GM12878 (cell line): Measurements from ENCODE around the gene SMO. TPM values are rescaled to one million over a fixed set of nuclear protein-coding genes. Genes with fewer than 3 reads are reported as not detected.
"Not testable (repeated sequence)": the region's sequence is repeated elsewhere in the genome, so short reads cannot be mapped to it uniquely, and the experiment has no call there.

Experiments used
- ATAC-seq: fragments of 200-7000 bp; cut with Tn5 transposase; 3 replicates; pipeline ENCODE4 v1.9.1; 2020; ENCODE audit warnings: mild to moderate bottlenecking, moderate library complexity
- BruUV-seq: library from RNA; stranded (reverse); fragments of 400-500 nt; replicated peaks from 2 replicates; lab custom pipeline; 2021; lab: Mats Ljungman, UMichigan
- CTCF ChIA-PET: fragments of 300-600 bp; sonication (Branson Sonifier 250); formaldehyde crosslinking; extraction: SDS; loops from one replicate; lab custom pipeline; 2021; ENCODE audit warnings: inconsistent platforms; lab: Yijun Ruan, JAX
- POLR2A ChIA-PET: fragments of 350-600 bp; formaldehyde crosslinking; extraction: SDS; loops from one replicate; lab custom pipeline; 2021; ENCODE audit warnings: inconsistent platforms; lab: Charles Lee
- RAD21 ChIA-PET: fragments of 300-600 bp; sonication (Branson Sonifier 250); formaldehyde crosslinking; loops from one replicate; lab custom pipeline; 2023; ENCODE audit warnings: antibody characterized with exemption; ENCODE audit not compliant: unreplicated experiment; lab: Charles Lee
- SMC1A ChIA-PET: fragments of 300-600 bp; sonication (Branson Sonifier 250); formaldehyde crosslinking; loops from one replicate; lab custom pipeline; 2023; ENCODE audit not compliant: unreplicated experiment, uncharacterized antibody; lab: Charles Lee
- DNase-seq: peaks from one replicate; pipeline ENCODE4 v3.0.0-alpha.2; 2011; ENCODE audit warnings: low read depth, low spot score
- FAIRE-seq: peaks from 3 replicates; lab custom pipeline; 2011; peaks lifted over from hg19 to GRCh38; lab: Jason Lieb, UNC
- H2AFZ ChIP-seq: 2 replicates; pipeline ENCODE4 v1.6.0; 2011; ENCODE audit warnings: low read depth, low read length, control low read depth; ENCODE audit not compliant: control insufficient read depth
- H3K27ac ChIP-seq: 2 replicates; pipeline ENCODE4 v1.5.1; 2011; ENCODE audit warnings: control low read depth; ENCODE audit not compliant: control insufficient read depth, insufficient read depth
- H3K27me3 ChIP-seq, 2 experiments: replicated peaks in 1 of 2; 2 replicates each; pipeline versions ENCODE4 v1.6.0 to v1.6.1; 2011; ENCODE audit warnings: low read length in 1 of 2; ENCODE audit not compliant: control insufficient read depth in 2 of 2, insufficient read depth in 2 of 2
- H3K36me3 ChIP-seq, 2 experiments: 2 replicates each; pipeline ENCODE4 v1.5.1; 2011; ENCODE audit warnings: low read length in 1 of 2; ENCODE audit not compliant: control insufficient read depth in 2 of 2, insufficient read depth in 2 of 2
- H3K4me1 ChIP-seq: 2 replicates; pipeline ENCODE4 v1.6.1; 2011; ENCODE audit warnings: mild to moderate bottlenecking, low read length, moderate library complexity, mixed read lengths; ENCODE audit not compliant: control insufficient read depth, insufficient read depth
- H3K4me2 ChIP-seq: 2 replicates; pipeline ENCODE4 v1.6.0; 2011; ENCODE audit warnings: control low read depth; ENCODE audit not compliant: control insufficient read depth, insufficient read depth
- H3K4me3 ChIP-seq: fragments of 200-600 bp; sonication (generic); 2 replicates; pipeline ENCODE4 v1.5.1; 2016
- H3K79me2 ChIP-seq: 2 replicates; pipeline ENCODE4 v1.6.0; 2011; ENCODE audit warnings: low read length; ENCODE audit not compliant: control insufficient read depth, insufficient read depth
- H3K9ac ChIP-seq: 2 replicates; pipeline ENCODE4 v1.8.0; 2011; ENCODE audit warnings: low read length, control low read depth, mixed read lengths; ENCODE audit not compliant: control insufficient read depth, insufficient read depth
- H3K9me3 ChIP-seq: replicated peaks from 3 replicates; pipeline ENCODE4 v1.5.1; 2011; ENCODE audit warnings: mild to moderate bottlenecking, low read length; ENCODE audit not compliant: control insufficient read depth, insufficient read depth
- H4K20me1 ChIP-seq: 2 replicates; pipeline ENCODE4 v1.6.0; 2011; ENCODE audit not compliant: control insufficient read depth, insufficient read depth
- BCLAF1 ChIP-seq: fragments of 450-650 bp; IDR thresholded peaks from 2 replicates; pipeline ENCODE4 v1.6.1; 2017; ENCODE audit warnings: antibody characterized with exemption, mild to moderate bottlenecking, moderate library complexity
- CBX5 ChIP-seq: sonication (generic); IDR thresholded peaks from 2 replicates; pipeline ENCODE4 v1.6.1; 2016; ENCODE audit warnings: low read depth, moderate library complexity, mild to moderate bottlenecking, inconsistent platforms
- E4F1 ChIP-seq: fragments of 450-650 bp; IDR thresholded peaks from 2 replicates; pipeline ENCODE4 v1.6.1; 2018; ENCODE audit warnings: borderline replicate concordance, mild to moderate bottlenecking; ENCODE audit not compliant: partially characterized antibody
- JUNB ChIP-seq: IDR thresholded peaks from 2 replicates; pipeline ENCODE4 v1.6.1; 2016; ENCODE audit warnings: antibody characterized with exemption, mild to moderate bottlenecking
- NFXL1 ChIP-seq: fragments of 450-650 bp; IDR thresholded peaks from 2 replicates; pipeline ENCODE4 v1.6.1; 2017; ENCODE audit warnings: antibody characterized with exemption, mild to moderate bottlenecking, borderline replicate concordance
- SUZ12 ChIP-seq: fragments of 200-600 bp; sonication (generic); IDR thresholded peaks from one replicate; pipeline ENCODE4 v1.6.1; 2018; ENCODE audit warnings: antibody characterized with exemption, mild to moderate bottlenecking; ENCODE audit not compliant: unreplicated experiment
- TCF3 ChIP-seq: IDR thresholded peaks from 2 replicates; pipeline ENCODE4 v1.6.1; 2012; ENCODE audit warnings: low read depth, mild to moderate bottlenecking, low read length, borderline replicate concordance; ENCODE audit not compliant: insufficient read depth
- TCF7 ChIP-seq: IDR thresholded peaks from 2 replicates; pipeline ENCODE4 v1.6.1; 2014; ENCODE audit warnings: antibody characterized with exemption, borderline replicate concordance
- ZBED1 ChIP-seq: IDR thresholded peaks from 2 replicates; pipeline ENCODE4 v1.6.1; 2016; ENCODE audit warnings: borderline replicate concordance
- ZNF207 ChIP-seq: fragments of 450-650 bp; IDR thresholded peaks from 2 replicates; pipeline ENCODE4 v1.6.1; 2014; ENCODE audit warnings: antibody characterized with exemption, mild to moderate bottlenecking, borderline replicate concordance
- WGBS: methylation state at CpG from one replicate; pipeline ENCODE4 v1.1.6; 2016; ENCODE audit warnings: low lambda C conversion rate; ENCODE audit not compliant: insufficient replicate concordance, insufficient coverage; ENCODE audit errors: missing lambda C conversion rate; 5-methylcytosine and 5-hydroxymethylcytosine counted together
- in situ Hi-C: fragments of 300-500 bp; cut with MboI; formaldehyde crosslinking; loops from 9 replicates; pipeline ENCODE4 v1.14.3; 2018; ENCODE audit warnings: mixed read lengths
- intact Hi-C: fragments of 100-400 bp; cut with micrococcal nuclease; formaldehyde crosslinking; loops from one replicate; pipeline ENCODE4 v1.14.2; 2022; ENCODE audit not compliant: unreplicated experiment
- polyA plus RNA-seq, 11 experiments: library from polyadenylated mRNA; depleted of rRNA in 4 of 11; unstranded in 6 of 11; stranded (reverse) in 5 of 11; fragments of >200 nt; fragmentation: Nextera tagmentation in 4 of 11; fragmentation: Illumina TruSeq in 1 of 11; extraction: Ambion mirVana in 4 of 11; extraction: Trizol in 1 of 11; gene quantifications; 1 replicate in 1 of 11; 2 replicates in 10 of 11; pipeline versions ENCODE4 v1.2.1 to v1.2.3, GENCODE V29; 2011 to 2016; ENCODE audit warnings: inconsistent platforms in 2 of 11, missing spikeins in 2 of 11, low read depth in 1 of 11
- total RNA-seq, 4 experiments: library from RNA; depleted of rRNA in 3 of 4; stranded (reverse); fragments of >200 nt in 3 of 4; fragmentation: Illumina TruSeq in 1 of 4; extraction: Trizol in 1 of 4; gene quantifications; 2 replicates each; pipeline versions ENCODE4 v1.2.1 to v1.2.3, GENCODE V29; 2013 to 2021

SMO gene
- total and polyA plus RNA-seq, 10 of the 15 experiments (the other 5 are each of a cell fraction or from before 2014, with no cell fraction given): 0.40 to 11.2 (median 2.6) TPM

- POLR2A ChIA-PET, H3K4me2 ChIP-seq, DNase-seq, H3K36me3 ChIP-seq, H3K79me2 ChIP-seq, H3K27ac ChIP-seq, H3K9me3 ChIP-seq, BruUV-seq, H3K27me3 ChIP-seq, H2AFZ ChIP-seq, FAIRE-seq, H4K20me1 ChIP-seq, in situ Hi-C loops, H3K9ac ChIP-seq, ATAC-seq, H3K4me3 ChIP-seq, H3K4me1 ChIP-seq: not testable (repeated sequence)
- 88% methylated on average over 4 of the region's 4 CpGs for WGBS
- ChIA-PET SMC1A (interaction anchor here (0.5 to 7.1 kb wide), 19 partner anchors 11 to 606 kb away, joined by 3 to 109 read pairs (median 5); no protein-coding TSS in a partner anchor), CTCF (interaction anchor here (0.5 to 9.7 kb wide), 57 partner anchors 10 to 875 kb away, joined by 3 to 185 read pairs (median 6); partner anchors contain the start of genes RBM28 and STRIP2), RAD21 (interaction anchor here (0.5 to 3.6 kb wide), 14 partner anchors 8 to 793 kb away, joined by 3 to 68 read pairs (median 6); no protein-coding TSS in a partner anchor)
- intact Hi-C loops: loop anchor here (2.0 to 10.0 kb wide), 2 partner anchors 150 to 254 kb away; no protein-coding TSS in a partner anchor
Measured at GRCh38 chr7:129219166-129219565, 30.7 kb downstream of the SMO start.

- WGBS: 0% methylated on average over 4 of the region's 4 CpGs
- BruUV-seq: no TSS peak
- intact Hi-C loops (loop anchor here (10.0 kb wide), 1 partner anchor 393 kb away; the partner anchor contains the start of gene NRF1), in situ Hi-C loops (loop anchor here (5.0 kb wide), 1 partner anchor 75 kb away; no protein-coding TSS in a partner anchor)
- H3K36me3 ChIP-seq: no peaks in the 10 kb centered on the region
- H3K9ac ChIP-seq: no peak overlapping the region
- H3K4me2 ChIP-seq: peak overlapping the region; percentile 31
- CTCF ChIA-PET: interaction anchor here (0.6 to 9.7 kb wide), 10 partner anchors 11 to 418 kb away, joined by 3 to 185 read pairs (median 6); no protein-coding TSS in a partner anchor
- FAIRE-seq (no peak), DNase-seq (no peak), ATAC-seq (no peak)
- H4K20me1 ChIP-seq: no peaks in the 10 kb centered on the region
- SMC1A ChIA-PET: interaction anchor here (0.9 to 7.1 kb wide), 9 partner anchors 8 to 249 kb away, joined by 3 to 109 read pairs (median 4); no protein-coding TSS in a partner anchor
- POLR2A ChIA-PET: no interaction called here
- RAD21 ChIA-PET: interaction anchor here (0.6 to 2.7 kb wide), 8 partner anchors 14 to 249 kb away, joined by 3 to 9 read pairs (median 4); no protein-coding TSS in a partner anchor
- H3K27ac ChIP-seq: no peak overlapping the region
- H3K4me1 ChIP-seq: peaks cover 3% of the 10 kb centered on the region; the same call in 1 of the 2 replicates
- peak overlapping the region; percentile 59 for H2AFZ ChIP-seq
- H3K79me2 ChIP-seq: no peaks in the 10 kb centered on the region; the same call in 1 of the 2 replicates
- H3K27me3 ChIP-seq: no peaks in the 10 kb centered on the region
- no peaks in the 10 kb centered on the region for H3K9me3 ChIP-seq
- peak overlapping the region; percentile 34; the same call in 1 of the 2 replicates for H3K4me3 ChIP-seq
- TF ChIP-seq TCF3 (no peak), TCF7 (no peak), BCLAF1 (no peak), JUNB (no peak), NFXL1 (no peak), CBX5 (no peak), ZBED1 (no peak), E4F1 (no peak), SUZ12 (no peak), ZNF207 (no peak)
Measured at GRCh38 chr7:129222064-129222463, 33.6 kb downstream of the SMO start.
